Measurements from ENCODE around the gene LRRC3C. TPM values are rescaled to one million over a fixed set of nuclear protein-coding genes. Genes with fewer than 3 reads are reported as not detected.
A peak's percentile ranks its signal among the peaks of the same experiment; 100 is the strongest.
"Not testable (repeated sequence)": the region's sequence is repeated elsewhere in the genome, so short reads cannot be mapped to it uniquely, and the experiment has no call there.

The LRRC3C gene, protein sequence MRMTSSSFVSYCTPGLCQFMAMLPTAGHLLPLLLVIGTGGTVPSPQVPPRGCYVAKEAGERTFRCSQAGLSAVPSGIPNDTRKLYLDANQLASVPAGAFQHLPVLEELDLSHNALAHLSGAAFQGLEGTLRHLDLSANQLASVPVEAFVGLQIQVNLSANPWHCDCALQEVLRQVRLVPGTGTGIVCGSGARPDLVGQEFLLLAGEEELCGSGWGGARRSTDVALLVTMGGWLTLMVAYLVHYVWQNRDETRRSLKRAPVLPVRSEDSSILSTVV
- total RNA-seq (not detected), polyA plus RNA-seq (not detected)
- long read RNA-seq, donor 1, result 0 reads
- long read RNA-seq, donor 2, result 0 reads
- long read RNA-seq, donor 3, result 0 reads

GRCh38 chr17:39927101-39927928 is at the start of gene LRRC3C, which contains the start of gene ORMDL3:
Gene LRRC3C (plus strand): TSS chr17:39927732. CDS start chr17:39941524, 13,792 bp downstream.
Gene ORMDL3 (minus strand): TSS chr17:39927601. CDS start chr17:39924203, 3,398 bp downstream.
- ATAC-seq, result peak; percentile 87 to 95 (median 92)
- H3K4me3 ChIP-seq, result peak within 1 kb of the TSS; percentile 50 to 85 (median 72)
- peak; percentile 95 for DNase-seq
- peaks cover 0 to 20% (median 16%) of the 10 kb centered on the region in 9 donors for H3K36me3 ChIP-seq
- intact Hi-C loops (cut with DNase I), result loop anchor here in 3 of 10 donors (2.0 kb wide), 2 partner anchors 25 to 53 kb away; partner anchors contain the start of gene PSMD3 (in 2 of the 3)
- no peaks in the 10 kb centered on the region for H3K27me3 ChIP-seq
- peak within 1 kb of the TSS; percentile 85 to 98 (median 92) for H3K27ac ChIP-seq
- TF ChIP-seq, protein P1, sequence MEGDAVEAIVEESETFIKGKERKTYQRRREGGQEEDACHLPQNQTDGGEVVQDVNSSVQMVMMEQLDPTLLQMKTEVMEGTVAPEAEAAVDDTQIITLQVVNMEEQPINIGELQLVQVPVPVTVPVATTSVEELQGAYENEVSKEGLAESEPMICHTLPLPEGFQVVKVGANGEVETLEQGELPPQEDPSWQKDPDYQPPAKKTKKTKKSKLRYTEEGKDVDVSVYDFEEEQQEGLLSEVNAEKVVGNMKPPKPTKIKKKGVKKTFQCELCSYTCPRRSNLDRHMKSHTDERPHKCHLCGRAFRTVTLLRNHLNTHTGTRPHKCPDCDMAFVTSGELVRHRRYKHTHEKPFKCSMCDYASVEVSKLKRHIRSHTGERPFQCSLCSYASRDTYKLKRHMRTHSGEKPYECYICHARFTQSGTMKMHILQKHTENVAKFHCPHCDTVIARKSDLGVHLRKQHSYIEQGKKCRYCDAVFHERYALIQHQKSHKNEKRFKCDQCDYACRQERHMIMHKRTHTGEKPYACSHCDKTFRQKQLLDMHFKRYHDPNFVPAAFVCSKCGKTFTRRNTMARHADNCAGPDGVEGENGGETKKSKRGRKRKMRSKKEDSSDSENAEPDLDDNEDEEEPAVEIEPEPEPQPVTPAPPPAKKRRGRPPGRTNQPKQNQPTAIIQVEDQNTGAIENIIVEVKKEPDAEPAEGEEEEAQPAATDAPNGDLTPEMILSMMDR (IDR thresholded peaks at IDR 0.05), result no peak
- 1% methylated on average over 70 to 72 of the region's 72 CpGs for WGBS, 2 donors
- H3K4me1 ChIP-seq, result peaks cover 6 to 71% (median 58%) of the 10 kb centered on the region in 9 donors
- H3K9me3 ChIP-seq, result no peaks in the 10 kb centered on the region

GRCh38 chr17:39886102-39886501 is 41.4 kb upstream of the LRRC3C start:
- peaks cover 0 to 52% (median 28%) of the 10 kb centered on the region in 7 donors for H3K27me3 ChIP-seq
- not testable (repeated sequence) for H3K4me3 ChIP-seq
- intact Hi-C loops (cut with DNase I), result loop anchor here in 1 of 10 donors (10.0 kb wide), 1 partner anchor 89 kb away; no protein-coding TSS in a partner anchor

DNA sequence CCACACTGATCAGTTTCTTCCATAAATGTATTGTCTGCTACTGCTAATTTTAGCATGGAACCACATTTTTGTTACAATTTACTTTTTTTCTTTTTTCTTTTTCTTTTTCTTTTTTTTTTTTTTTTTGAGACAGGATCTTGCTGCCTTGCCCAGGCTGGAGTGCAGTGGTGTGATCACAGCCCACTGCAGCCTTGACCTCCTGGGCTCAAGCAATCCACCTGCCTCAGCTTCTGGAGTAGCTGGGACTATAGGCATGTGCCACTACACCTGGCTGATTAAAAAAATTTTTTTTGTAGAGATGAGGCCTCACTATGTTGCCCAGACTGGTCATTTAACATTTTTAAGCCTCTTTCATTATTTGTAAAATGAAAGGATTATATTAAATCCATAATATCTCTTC is 40.5 kb upstream of the LRRC3C start:
- TF ChIP-seq, protein P1 (IDR thresholded peaks at IDR 0.05), result no peak
- intact Hi-C loops (cut with DNase I), result loop anchor here in 1 of 10 donors (10.0 kb wide), 1 partner anchor 88 kb away; no protein-coding TSS in a partner anchor
- ATAC-seq, result no peak
- peaks cover 0 to 61% (median 29%) of the 10 kb centered on the region in 7 donors for H3K27me3 ChIP-seq
- no peak overlapping the region for H3K27ac ChIP-seq
- H3K9me3 ChIP-seq, result peaks cover 0 to 4% (median 0%) of the 10 kb centered on the region in 11 donors
- no peaks in the 10 kb centered on the region for H3K4me1 ChIP-seq
- no peaks in the 10 kb centered on the region for H3K36me3 ChIP-seq
- H3K4me3 ChIP-seq, result no peak overlapping the region
- no peak for DNase-seq

More at GRCh38 chr17:39886102-39886501, 41.4 kb upstream of the LRRC3C start:
- H3K27ac ChIP-seq, ATAC-seq, DNase-seq, H3K9me3 ChIP-seq, H3K36me3 ChIP-seq, H3K4me1 ChIP-seq: not testable (repeated sequence)
- WGBS, 2 donors, result 57 to 61% methylated on average over 5 of the region's 5 CpGs

GRCh38 chr17:39889200-39889599 is 38.3 kb upstream of the LRRC3C start:
- DNase-seq (no peak), ATAC-seq (no peak)
- H3K9me3 ChIP-seq, result peaks cover 0 to 4% (median 0%) of the 10 kb centered on the region in 11 donors
- TF ChIP-seq, protein P1 (IDR thresholded peaks at IDR 0.05), result no peak
- H3K36me3 ChIP-seq, result no peaks in the 10 kb centered on the region
- WGBS, 2 donors, result 34 to 50% methylated on average over 2 of the region's 2 CpGs
- no peak overlapping the region for H3K27ac ChIP-seq
- intact Hi-C loops (cut with DNase I), result loop anchor here in 1 of 10 donors (10.0 kb wide), 1 partner anchor 86 kb away; no protein-coding TSS in a partner anchor
- no peaks in the 10 kb centered on the region for H3K4me1 ChIP-seq
- no peak overlapping the region for H3K4me3 ChIP-seq
- H3K27me3 ChIP-seq, result peaks cover 0 to 59% (median 31%) of the 10 kb centered on the region in 7 donors
